Measurements from ENCODE around the gene CLIC5. TPM values are rescaled to one million over a fixed set of nuclear protein-coding genes. Genes with fewer than 3 reads are reported as not detected.

CLIC5 gene
- total RNA-seq, 1 experiment from 2014 or later, result 0.05 TPM

- H3K4me3 ChIP-seq (ENCODE audit: low read depth in 2 of 2, low read length in 2 of 2), result no peak overlapping the region
- no peak overlapping the region for H3K27ac ChIP-seq (ENCODE audit: low read length)
- intact Hi-C loops (cut with micrococcal nuclease; ENCODE audit: unreplicated experiment) (no loop called here), in situ Hi-C loops (cut with HindIII; ENCODE audit: low pct_unique_long_range_greater_than_20kb, low sequenced_read_pairs) (no loop called here)
- no peak for ATAC-seq
- no peaks in the 10 kb centered on the region for H3K9me3 ChIP-seq (ENCODE audit: control insufficient read depth, insufficient read depth, low read depth, low read length)
- no peaks in the 10 kb centered on the region for H3K27me3 ChIP-seq (ENCODE audit: control insufficient read depth, insufficient read depth, low read length)
- no peaks in the 10 kb centered on the region for H3K4me1 ChIP-seq (ENCODE audit: control insufficient read depth, insufficient read depth, low read length)
- no TSS peak for BruUV-seq (replicated peaks)
- H3K36me3 ChIP-seq (ENCODE audit: control insufficient read depth, insufficient read depth, low read length), result no peaks in the 10 kb centered on the region
- ChIA-PET POLR2A (no interaction called here), CTCF (no interaction called here)
- TF ChIP-seq POLR2AphosphoS5 (IDR thresholded peaks at IDR 0.05; ENCODE audit: low read depth, low read length), result no peak
- TF ChIP-seq, protein P1, sequence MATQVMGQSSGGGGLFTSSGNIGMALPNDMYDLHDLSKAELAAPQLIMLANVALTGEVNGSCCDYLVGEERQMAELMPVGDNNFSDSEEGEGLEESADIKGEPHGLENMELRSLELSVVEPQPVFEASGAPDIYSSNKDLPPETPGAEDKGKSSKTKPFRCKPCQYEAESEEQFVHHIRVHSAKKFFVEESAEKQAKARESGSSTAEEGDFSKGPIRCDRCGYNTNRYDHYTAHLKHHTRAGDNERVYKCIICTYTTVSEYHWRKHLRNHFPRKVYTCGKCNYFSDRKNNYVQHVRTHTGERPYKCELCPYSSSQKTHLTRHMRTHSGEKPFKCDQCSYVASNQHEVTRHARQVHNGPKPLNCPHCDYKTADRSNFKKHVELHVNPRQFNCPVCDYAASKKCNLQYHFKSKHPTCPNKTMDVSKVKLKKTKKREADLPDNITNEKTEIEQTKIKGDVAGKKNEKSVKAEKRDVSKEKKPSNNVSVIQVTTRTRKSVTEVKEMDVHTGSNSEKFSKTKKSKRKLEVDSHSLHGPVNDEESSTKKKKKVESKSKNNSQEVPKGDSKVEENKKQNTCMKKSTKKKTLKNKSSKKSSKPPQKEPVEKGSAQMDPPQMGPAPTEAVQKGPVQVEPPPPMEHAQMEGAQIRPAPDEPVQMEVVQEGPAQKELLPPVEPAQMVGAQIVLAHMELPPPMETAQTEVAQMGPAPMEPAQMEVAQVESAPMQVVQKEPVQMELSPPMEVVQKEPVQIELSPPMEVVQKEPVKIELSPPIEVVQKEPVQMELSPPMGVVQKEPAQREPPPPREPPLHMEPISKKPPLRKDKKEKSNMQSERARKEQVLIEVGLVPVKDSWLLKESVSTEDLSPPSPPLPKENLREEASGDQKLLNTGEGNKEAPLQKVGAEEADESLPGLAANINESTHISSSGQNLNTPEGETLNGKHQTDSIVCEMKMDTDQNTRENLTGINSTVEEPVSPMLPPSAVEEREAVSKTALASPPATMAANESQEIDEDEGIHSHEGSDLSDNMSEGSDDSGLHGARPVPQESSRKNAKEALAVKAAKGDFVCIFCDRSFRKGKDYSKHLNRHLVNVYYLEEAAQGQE (IDR thresholded peaks at IDR 0.05; ENCODE audit: insufficient read depth in 1 of 2, low read depth in 2 of 2, low read length in 1 of 2), result no peak
- no peak for DNase-seq (ENCODE audit: low read depth, low spot score)
Observed at GRCh38 chr6:45916692-45917091, 99.0 kb downstream of the CLIC5 start.

DNA sequence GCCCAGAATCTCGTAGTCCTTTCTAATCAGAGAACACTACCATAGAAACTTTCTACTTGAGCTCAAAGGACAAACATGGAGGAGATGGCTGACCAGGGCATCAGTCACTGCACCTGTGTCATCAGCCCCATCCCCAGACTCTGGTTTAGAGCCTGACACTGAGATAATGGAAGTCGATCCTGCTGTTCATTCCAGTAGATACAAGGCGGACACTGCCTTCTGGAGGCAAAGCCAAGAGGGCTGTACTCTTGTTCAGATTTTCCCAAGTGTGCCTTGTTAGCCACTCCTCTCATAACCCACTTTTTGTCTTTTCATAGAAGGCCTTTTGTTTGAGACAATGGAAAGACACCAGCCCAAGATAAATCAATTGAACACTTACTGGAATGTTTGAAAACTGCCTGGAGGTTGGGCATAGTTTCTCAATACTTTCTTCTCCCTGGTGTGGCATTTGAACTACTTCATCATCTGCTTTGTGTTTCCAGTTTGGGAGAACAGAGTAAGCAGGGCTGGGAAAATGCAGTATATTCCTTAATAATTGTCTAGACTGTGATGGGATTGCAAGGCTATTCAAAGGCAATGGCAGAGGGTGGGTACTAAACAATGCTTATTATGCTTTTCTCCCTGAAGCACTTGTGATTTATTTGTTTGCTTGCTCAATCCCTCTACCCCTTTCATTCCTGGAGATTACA, 99.7 kb downstream of the CLIC5 start:
- BruUV-seq (replicated peaks), result no TSS peak
- Histone ChIP-seq H3K4me3 (ENCODE audit: low read depth in 2 of 2, low read length in 2 of 2) (no peak overlapping the region), H3K9me3 (ENCODE audit: control insufficient read depth, insufficient read depth, low read depth, low read length) (no peaks in the 10 kb centered on the region), H3K27ac (ENCODE audit: low read length) (no peak overlapping the region), H3K4me1 (ENCODE audit: control insufficient read depth, insufficient read depth, low read length) (no peaks in the 10 kb centered on the region), H3K36me3 (ENCODE audit: control insufficient read depth, insufficient read depth, low read length) (no peaks in the 10 kb centered on the region), H3K27me3 (ENCODE audit: control insufficient read depth, insufficient read depth, low read length) (no peaks in the 10 kb centered on the region)
- no peak for TF ChIP-seq CTCF (IDR thresholded peaks at IDR 0.05)
- TF ChIP-seq TCF7L2 (IDR thresholded peaks at IDR 0.05; ENCODE audit: low read depth, low read length), result no peak
- TF ChIP-seq, protein P1 (IDR thresholded peaks at IDR 0.05; ENCODE audit: insufficient read depth in 1 of 2, low read depth in 2 of 2, low read length in 1 of 2), result no peak
- TF ChIP-seq POLR2AphosphoS5 (IDR thresholded peaks at IDR 0.05; ENCODE audit: low read depth, low read length), result no peak
- TF ChIP-seq SIN3A (IDR thresholded peaks at IDR 0.05; ENCODE audit: borderline replicate concordance, insufficient read depth, low read depth, low read length), result no peak
- POLR2A ChIA-PET, result no interaction called here
- DNase-seq (ENCODE audit: low read depth, low spot score), result no peak
- in situ Hi-C loops (cut with HindIII; ENCODE audit: low pct_unique_long_range_greater_than_20kb, low sequenced_read_pairs), result no loop called here
- ATAC-seq, result no peak
- CTCF ChIA-PET, result no interaction called here
- intact Hi-C loops (cut with micrococcal nuclease; ENCODE audit: unreplicated experiment), result no loop called here

All from Panc1 (cell line).